Measurements from ENCODE around the gene SF3A2. TPM values are rescaled to one million over a fixed set of nuclear protein-coding genes. Genes with fewer than 3 reads are reported as not detected.

SF3A2 gene
- total and polyA plus RNA-seq, 10 of the 15 experiments (the other 5 are each of a cell fraction or from before 2014, with no cell fraction given), result 0.33 to 143 (median 30.6) TPM

GRCh38 chr19:2191456-2192310 lies 44.9 kb upstream of the SF3A2 start (continued):
- no peak for TF ChIP-seq ZBTB40 (IDR thresholded peaks at IDR 0.05; ENCODE audit: borderline replicate concordance)
- TF ChIP-seq, protein P1, sequence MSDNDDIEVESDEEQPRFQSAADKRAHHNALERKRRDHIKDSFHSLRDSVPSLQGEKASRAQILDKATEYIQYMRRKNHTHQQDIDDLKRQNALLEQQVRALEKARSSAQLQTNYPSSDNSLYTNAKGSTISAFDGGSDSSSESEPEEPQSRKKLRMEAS (IDR thresholded peaks at IDR 0.05; ENCODE audit: low read depth, low read length), result no peak

- no peak for TF ChIP-seq ATF7 (IDR thresholded peaks at IDR 0.05; ENCODE audit: low read depth)
- TF ChIP-seq, protein P2, sequence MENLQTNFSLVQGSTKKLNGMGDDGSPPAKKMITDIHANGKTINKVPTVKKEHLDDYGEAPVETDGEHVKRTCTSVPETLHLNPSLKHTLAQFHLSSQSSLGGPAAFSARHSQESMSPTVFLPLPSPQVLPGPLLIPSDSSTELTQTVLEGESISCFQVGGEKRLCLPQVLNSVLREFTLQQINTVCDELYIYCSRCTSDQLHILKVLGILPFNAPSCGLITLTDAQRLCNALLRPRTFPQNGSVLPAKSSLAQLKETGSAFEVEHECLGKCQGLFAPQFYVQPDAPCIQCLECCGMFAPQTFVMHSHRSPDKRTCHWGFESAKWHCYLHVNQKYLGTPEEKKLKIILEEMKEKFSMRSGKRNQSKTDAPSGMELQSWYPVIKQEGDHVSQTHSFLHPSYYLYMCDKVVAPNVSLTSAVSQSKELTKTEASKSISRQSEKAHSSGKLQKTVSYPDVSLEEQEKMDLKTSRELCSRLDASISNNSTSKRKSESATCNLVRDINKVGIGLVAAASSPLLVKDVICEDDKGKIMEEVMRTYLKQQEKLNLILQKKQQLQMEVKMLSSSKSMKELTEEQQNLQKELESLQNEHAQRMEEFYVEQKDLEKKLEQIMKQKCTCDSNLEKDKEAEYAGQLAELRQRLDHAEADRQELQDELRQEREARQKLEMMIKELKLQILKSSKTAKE (IDR thresholded peaks at IDR 0.05; ENCODE audit: low read depth, poor library complexity, severe bottlenecking), result no peak
- TF ChIP-seq RB1 (IDR thresholded peaks at IDR 0.05; ENCODE audit: borderline replicate concordance), result no peak
- no peak for TF ChIP-seq TBL1XR1 (IDR thresholded peaks at IDR 0.05; ENCODE audit: low read depth, low read length)
- Histone ChIP-seq H3K9me3 (replicated peaks; ENCODE audit: control insufficient read depth, insufficient read depth, low read length) (no peaks in the 10 kb centered on the region), H2AFZ (ENCODE audit: control insufficient read depth, low read depth, low read length) (no peak overlapping the region), H3K27me3 (replicated peaks in 1 of 2; ENCODE audit: control insufficient read depth in 2 of 2, insufficient read depth in 2 of 2, low read length in 1 of 2) (no peaks in the 10 kb centered on the region), H3K27ac (ENCODE audit: control insufficient read depth, insufficient read depth) (no peak overlapping the region), H3K36me3 (ENCODE audit: control insufficient read depth in 2 of 2, insufficient read depth in 2 of 2, low read length in 1 of 2) (peaks cover 11 to 74% of the 10 kb centered on the region in 2 experiments; a peak in 3 of 4 replicates), H3K4me3 (no peak overlapping the region), H3K79me2 (ENCODE audit: control insufficient read depth, insufficient read depth, low read length) (peaks cover 16% of the 10 kb centered on the region), H3K9ac (ENCODE audit: control insufficient read depth, insufficient read depth, low read length) (no peak overlapping the region), H4K20me1 (ENCODE audit: control insufficient read depth, insufficient read depth) (no peaks in the 10 kb centered on the region; the same call in 1 of the 2 replicates), H3K4me1 (ENCODE audit: control insufficient read depth, insufficient read depth, low read length) (peaks cover 3% of the 10 kb centered on the region), H3K4me2 (ENCODE audit: control insufficient read depth, insufficient read depth) (no peak overlapping the region)
- no peak for FAIRE-seq
- no TSS peak for BruUV-seq (replicated peaks)
- in situ Hi-C loops (cut with MboI) (no loop called here), intact Hi-C loops (cut with micrococcal nuclease; ENCODE audit: unreplicated experiment) (no loop called here)
- ATAC-seq, result no peak
- SMC1A ChIA-PET (ENCODE audit: uncharacterized antibody, unreplicated experiment), result no interaction called here
- POLR2A ChIA-PET, result no interaction called here
- RAD21 ChIA-PET (ENCODE audit: unreplicated experiment), result no interaction called here
- DNase-seq (ENCODE audit: low read depth, low spot score), result no peak
- 96% methylated on average over 14 of the region's 17 CpGs for WGBS (ENCODE audit: insufficient coverage, insufficient replicate concordance, low lambda C conversion rate, missing lambda C conversion rate)
- CTCF ChIA-PET, result no interaction called here
Measured at GRCh38 chr19:2192862-2193261, 43.8 kb upstream of the SF3A2 start.
